HEK293 (cell line): ENCODE data around the gene PRICKLE1.

Source experiments
- TF ChIP-seq, protein P1 (sequence below): fragments of 450-650 bp; formaldehyde crosslinking; IDR thresholded peaks from 2 replicates; pipeline ENCODE4 v1.5.1; 2016; ENCODE audit warnings: missing biosample characterization, missing genetic modification characterization
- TF ChIP-seq, protein P2 (sequence below): fragments of 450-650 bp; formaldehyde crosslinking; IDR thresholded peaks from 2 replicates; pipeline ENCODE4 v1.5.1; 2017; ENCODE audit warnings: missing biosample characterization, mild to moderate bottlenecking, missing genetic modification characterization, moderate library complexity

DNA sequence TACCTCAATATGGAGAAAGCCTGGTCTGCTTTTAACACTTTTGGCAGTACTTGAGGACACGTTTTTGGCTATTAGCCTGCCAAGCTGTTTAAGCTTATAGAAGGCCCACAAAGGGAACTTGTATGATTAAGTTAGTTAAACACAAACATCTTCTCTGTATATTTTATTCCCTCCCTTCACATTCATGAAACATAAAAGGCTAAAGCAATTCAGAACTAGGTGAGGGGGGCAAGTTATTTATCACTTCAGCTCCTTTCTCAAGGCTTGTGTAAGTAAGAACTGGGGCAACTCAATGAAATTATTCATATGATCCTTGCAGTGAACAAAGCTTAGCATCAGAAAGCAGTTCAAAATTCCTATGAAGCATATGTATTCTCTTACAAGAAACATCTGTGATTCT, 7.5 kb downstream of the PRICKLE1 start:
- TF ChIP-seq, protein P1, sequence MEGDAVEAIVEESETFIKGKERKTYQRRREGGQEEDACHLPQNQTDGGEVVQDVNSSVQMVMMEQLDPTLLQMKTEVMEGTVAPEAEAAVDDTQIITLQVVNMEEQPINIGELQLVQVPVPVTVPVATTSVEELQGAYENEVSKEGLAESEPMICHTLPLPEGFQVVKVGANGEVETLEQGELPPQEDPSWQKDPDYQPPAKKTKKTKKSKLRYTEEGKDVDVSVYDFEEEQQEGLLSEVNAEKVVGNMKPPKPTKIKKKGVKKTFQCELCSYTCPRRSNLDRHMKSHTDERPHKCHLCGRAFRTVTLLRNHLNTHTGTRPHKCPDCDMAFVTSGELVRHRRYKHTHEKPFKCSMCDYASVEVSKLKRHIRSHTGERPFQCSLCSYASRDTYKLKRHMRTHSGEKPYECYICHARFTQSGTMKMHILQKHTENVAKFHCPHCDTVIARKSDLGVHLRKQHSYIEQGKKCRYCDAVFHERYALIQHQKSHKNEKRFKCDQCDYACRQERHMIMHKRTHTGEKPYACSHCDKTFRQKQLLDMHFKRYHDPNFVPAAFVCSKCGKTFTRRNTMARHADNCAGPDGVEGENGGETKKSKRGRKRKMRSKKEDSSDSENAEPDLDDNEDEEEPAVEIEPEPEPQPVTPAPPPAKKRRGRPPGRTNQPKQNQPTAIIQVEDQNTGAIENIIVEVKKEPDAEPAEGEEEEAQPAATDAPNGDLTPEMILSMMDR (tag by site-specific recombination), result no peak
- TF ChIP-seq, protein P2, sequence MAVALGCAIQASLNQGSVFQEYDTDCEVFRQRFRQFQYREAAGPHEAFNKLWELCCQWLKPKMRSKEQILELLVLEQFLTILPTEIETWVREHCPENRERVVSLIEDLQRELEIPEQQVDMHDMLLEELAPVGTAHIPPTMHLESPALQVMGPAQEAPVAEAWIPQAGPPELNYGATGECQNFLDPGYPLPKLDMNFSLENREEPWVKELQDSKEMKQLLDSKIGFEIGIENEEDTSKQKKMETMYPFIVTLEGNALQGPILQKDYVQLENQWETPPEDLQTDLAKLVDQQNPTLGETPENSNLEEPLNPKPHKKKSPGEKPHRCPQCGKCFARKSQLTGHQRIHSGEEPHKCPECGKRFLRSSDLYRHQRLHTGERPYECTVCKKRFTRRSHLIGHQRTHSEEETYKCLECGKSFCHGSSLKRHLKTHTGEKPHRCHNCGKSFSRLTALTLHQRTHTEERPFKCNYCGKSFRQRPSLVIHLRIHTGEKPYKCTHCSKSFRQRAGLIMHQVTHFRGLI (tag by site-specific recombination), result no peak
